PC-9 (cell line): Measurements from ENCODE around the gene AGBL4. TPM values are rescaled to one million over a fixed set of nuclear protein-coding genes. Genes with fewer than 3 reads are reported as not detected.

ENCODE experiments used
- BruUV-seq: library from RNA; stranded (reverse); fragments of 400-500 nt; replicated peaks from 2 replicates; lab custom pipeline; 2021; lab: Mats Ljungman, UMichigan
- CTCF ChIA-PET: fragments of 300-600 bp; sonication (Branson Sonifier 250); formaldehyde crosslinking; loops from one replicate; lab custom pipeline; 2022; ENCODE audit warnings: antibody characterized with exemption; lab: Charles Lee
- POLR2A ChIA-PET: fragments of 300-600 bp; sonication (Branson Sonifier 250); formaldehyde crosslinking; loops from one replicate; lab custom pipeline; 2022; ENCODE audit warnings: antibody characterized with exemption; ENCODE audit not compliant: unreplicated experiment; lab: Charles Lee
- DNase-seq, 2 experiments: peaks; one replicate each; pipeline versions ENCODE4 v3.0.0 to v3.0.0-alpha.2; 2015 to 2022; ENCODE audit warnings: mixed read lengths in 1 of 2
- H2AFZ ChIP-seq: fragments of 200-600 bp; sonication (generic); 2 replicates; pipeline ENCODE4 v1.8.1; 2017; ENCODE audit warnings: antibody characterized with exemption
- H3F3A ChIP-seq: fragments of 200-600 bp; sonication (generic); 2 replicates; pipeline ENCODE4 v1.8.1; 2017; ENCODE audit warnings: antibody characterized with exemption, mild to moderate bottlenecking, low read depth; ENCODE audit not compliant: insufficient read depth
- H3K27ac ChIP-seq: fragments of 200-600 bp; sonication (generic); 2 replicates; pipeline ENCODE4 v1.6.1; 2016; ENCODE audit warnings: mixed run types
- H3K27me3 ChIP-seq: fragments of 200-600 bp; sonication (generic); 2 replicates; pipeline ENCODE4 v1.6.1; 2016; ENCODE audit warnings: low read depth, mixed run types; ENCODE audit not compliant: insufficient read depth
- H3K36me3 ChIP-seq: fragments of 200-600 bp; sonication (generic); 2 replicates; pipeline ENCODE4 v1.6.1; 2016; ENCODE audit warnings: low read depth, mixed run types
- H3K4me1 ChIP-seq: fragments of 200-600 bp; sonication (generic); replicated peaks from 2 replicates; pipeline ENCODE4 v1.6.1; 2016; ENCODE audit warnings: mixed run types; ENCODE audit not compliant: insufficient read depth
- H3K4me2 ChIP-seq: fragments of 200-600 bp; sonication (generic); 2 replicates; pipeline ENCODE4 v1.6.1; 2017; ENCODE audit warnings: mixed run types
- H3K4me3 ChIP-seq: fragments of 200-600 bp; sonication (generic); 2 replicates; pipeline ENCODE4 v1.6.1; 2016; ENCODE audit warnings: mixed run types
- H3K79me2 ChIP-seq: fragments of 200-600 bp; sonication (generic); 2 replicates; pipeline ENCODE4 v1.6.1; 2017; ENCODE audit warnings: low read depth, mixed run types
- H3K9me2 ChIP-seq: fragments of 200-600 bp; sonication (generic); 2 replicates; pipeline ENCODE4 v1.8.1; 2017; ENCODE audit warnings: mild to moderate bottlenecking; ENCODE audit not compliant: insufficient read depth
- H3K9me3 ChIP-seq: fragments of 200-600 bp; sonication (generic); 2 replicates; pipeline ENCODE4 v1.8.1; 2016; ENCODE audit warnings: low read depth; ENCODE audit not compliant: insufficient read depth
- H4K20me1 ChIP-seq: fragments of 200-600 bp; sonication (generic); 2 replicates; pipeline ENCODE4 v1.8.1; 2017; ENCODE audit not compliant: insufficient read depth
- CTCF ChIP-seq: fragments of 200-600 bp; sonication (generic); conservative IDR thresholded peaks from 2 replicates; pipeline ENCODE4 v1.6.1; 2017; ENCODE audit warnings: mixed run types, antibody characterized with exemption, mild to moderate bottlenecking, moderate library complexity
- EZH2 ChIP-seq: fragments of 200-600 bp; sonication (generic); IDR thresholded peaks from 2 replicates; pipeline ENCODE4 v1.8.0; 2017; ENCODE audit warnings: antibody characterized with exemption, low read depth
- intact Hi-C: fragments of 100-400 bp; cut with micrococcal nuclease; formaldehyde crosslinking; loops from one replicate; pipeline ENCODE4 v1.10.0; 2022; ENCODE audit not compliant: unreplicated experiment
- total RNA-seq: library from RNA; stranded (reverse); gene quantifications from 2 replicates; pipeline ENCODE4 v1.2.3, GENCODE V29; 2021

AGBL4 gene
- total RNA-seq, 1 experiment from 2014 or later: not detected

- H3K79me2 ChIP-seq: no peaks in the 10 kb centered on the region
- H3K27ac ChIP-seq: no peak overlapping the region
- no peaks in the 10 kb centered on the region for H3K9me3 ChIP-seq
- H3K36me3 ChIP-seq: no peaks in the 10 kb centered on the region
- H2AFZ ChIP-seq: no peak overlapping the region
- intact Hi-C loops: no loop called here
- H3F3A ChIP-seq: no peaks in the 10 kb centered on the region
- H3K9me2 ChIP-seq: no peaks in the 10 kb centered on the region
- CTCF ChIA-PET: no interaction called here
- peak; percentile 1 to 55 for DNase-seq
- H3K4me3 ChIP-seq: no peak overlapping the region
- peaks cover 8% of the 10 kb centered on the region; the same call in 1 of the 2 replicates for H3K27me3 ChIP-seq
- BruUV-seq: no TSS peak
- no peaks in the 10 kb centered on the region for H4K20me1 ChIP-seq
- no peaks in the 10 kb centered on the region for H3K4me1 ChIP-seq
- H3K4me2 ChIP-seq: no peak overlapping the region; the same call in 1 of the 2 replicates
- no peak for TF ChIP-seq CTCF
- TF ChIP-seq EZH2: no peak
- POLR2A ChIA-PET: no interaction called here
These were observed 1404.2 kb downstream of the AGBL4 start for GRCh38 chr1:48619539-48619938.

GRCh38 chr1:48617252-48617651 lies 1406.5 kb downstream of the AGBL4 start:
- Histone ChIP-seq H3K27ac (no peak overlapping the region), H3F3A (no peaks in the 10 kb centered on the region), H3K36me3 (no peaks in the 10 kb centered on the region), H2AFZ (no peak overlapping the region), H3K4me1 (no peaks in the 10 kb centered on the region), H3K4me2 (no peak overlapping the region), H3K27me3 (peaks cover 5% of the 10 kb centered on the region; the same call in 1 of the 2 replicates), H3K4me3 (no peak overlapping the region), H3K79me2 (no peaks in the 10 kb centered on the region), H4K20me1 (no peaks in the 10 kb centered on the region), H3K9me2 (no peaks in the 10 kb centered on the region), H3K9me3 (no peaks in the 10 kb centered on the region)
- no TSS peak for BruUV-seq
- intact Hi-C loops: no loop called here
- POLR2A ChIA-PET: no interaction called here
- CTCF ChIA-PET: no interaction called here
- TF ChIP-seq CTCF (no peak), EZH2 (no peak)
- DNase-seq: no peak

- no peak overlapping the region for H3K4me2 ChIP-seq
- no peaks in the 10 kb centered on the region for H3K36me3 ChIP-seq
- no peaks in the 10 kb centered on the region for H3K4me1 ChIP-seq
- H3K9me2 ChIP-seq: no peaks in the 10 kb centered on the region
- no peak overlapping the region for H2AFZ ChIP-seq
- H4K20me1 ChIP-seq: no peaks in the 10 kb centered on the region
- no peak overlapping the region for H3K4me3 ChIP-seq
- no peaks in the 10 kb centered on the region for H3F3A ChIP-seq
- no TSS peak for BruUV-seq
- DNase-seq: no peak
- intact Hi-C loops: no loop called here
- H3K9me3 ChIP-seq: no peaks in the 10 kb centered on the region
- CTCF ChIA-PET: no interaction called here
- H3K27me3 ChIP-seq: peaks cover 5% of the 10 kb centered on the region; the same call in 1 of the 2 replicates
- H3K27ac ChIP-seq: no peak overlapping the region
- POLR2A ChIA-PET: no interaction called here
- TF ChIP-seq EZH2 (no peak), CTCF (no peak)
- H3K79me2 ChIP-seq: no peaks in the 10 kb centered on the region
These were observed 1407.0 kb downstream of the AGBL4 start for GRCh38 chr1:48616710-48617109.
